Hematopoietic multipotent progenitor cell treated with erythropoietin and hydrocortisone succinate and interleukin-3 and kit ligand, for 15 days (in vitro differentiated cells): ENCODE data around the gene OR4D1.

Source experiments
- DNase-seq: peaks from one replicate; pipeline ENCODE4 v3.0.0-alpha.2; 2015; ENCODE audit warnings: low spot score

The OR4D1 gene

DNA sequence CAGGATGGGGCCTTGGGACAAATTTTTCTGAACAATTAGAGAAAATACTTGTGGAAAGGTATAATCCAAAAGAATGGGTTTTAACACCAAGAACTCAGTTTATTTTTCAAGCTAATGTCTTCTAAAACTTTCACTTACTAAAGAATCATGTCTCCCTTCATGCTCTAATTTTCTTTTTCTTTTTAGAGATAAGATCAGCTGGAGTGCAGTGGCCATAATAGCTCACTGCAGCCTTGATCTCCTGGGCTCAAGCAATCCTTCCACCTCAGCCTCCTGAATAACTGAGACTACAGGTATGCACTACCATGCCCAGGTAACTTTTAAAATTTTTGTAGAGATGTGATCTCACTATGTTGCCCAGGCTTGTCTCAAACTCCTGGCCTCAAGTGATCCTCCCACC, 5.5 kb downstream of the OR4D1 start:
- DNase-seq = no peak

DNA sequence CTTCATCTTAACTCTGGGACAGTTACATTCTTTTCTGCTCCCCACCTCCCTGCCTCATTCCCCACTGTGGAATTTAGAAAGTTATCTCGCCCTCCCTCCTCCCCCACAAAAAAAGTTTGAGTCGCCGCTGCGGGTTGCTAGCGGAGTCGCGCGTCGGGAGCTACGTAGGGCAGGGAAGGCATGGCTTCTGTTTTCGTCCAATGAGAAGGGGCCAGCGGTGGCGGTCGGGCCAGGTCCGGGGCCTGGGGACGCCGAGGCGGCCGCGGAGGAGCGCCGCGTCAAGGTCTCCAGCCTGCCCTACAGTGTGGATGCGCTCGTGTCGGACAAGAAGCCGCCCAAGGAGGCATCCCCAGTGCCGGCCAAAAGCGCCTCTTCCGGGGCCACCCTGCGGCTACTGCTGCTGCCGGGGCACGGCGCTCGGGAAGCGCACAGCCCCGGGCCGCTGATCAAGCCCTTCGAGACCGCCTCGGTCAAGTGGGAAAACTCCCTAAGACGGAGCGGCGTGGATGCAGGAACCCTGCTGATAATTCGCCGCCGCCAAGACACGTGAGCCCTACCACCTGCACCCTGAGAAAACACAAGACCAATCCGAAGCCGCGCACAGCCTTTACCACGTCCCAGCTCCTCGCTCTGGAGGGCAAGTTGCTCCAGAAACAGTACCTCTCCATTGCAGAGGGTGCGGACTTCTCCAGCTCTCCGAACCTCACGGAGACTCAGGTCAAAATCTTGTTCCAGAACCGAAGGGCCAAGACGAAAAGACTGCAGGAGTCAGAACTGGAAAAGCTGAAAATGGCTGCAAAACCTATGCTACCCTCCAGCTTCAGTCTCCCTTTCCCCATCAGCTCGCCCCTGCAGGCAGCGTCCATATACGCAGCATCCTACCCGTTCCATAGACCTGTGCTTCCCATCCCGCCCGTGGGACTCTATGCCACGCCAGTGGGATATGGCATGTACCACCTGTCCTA, 8.9 kb downstream of the OR4D1 start:
- no peak for DNase-seq

DNA sequence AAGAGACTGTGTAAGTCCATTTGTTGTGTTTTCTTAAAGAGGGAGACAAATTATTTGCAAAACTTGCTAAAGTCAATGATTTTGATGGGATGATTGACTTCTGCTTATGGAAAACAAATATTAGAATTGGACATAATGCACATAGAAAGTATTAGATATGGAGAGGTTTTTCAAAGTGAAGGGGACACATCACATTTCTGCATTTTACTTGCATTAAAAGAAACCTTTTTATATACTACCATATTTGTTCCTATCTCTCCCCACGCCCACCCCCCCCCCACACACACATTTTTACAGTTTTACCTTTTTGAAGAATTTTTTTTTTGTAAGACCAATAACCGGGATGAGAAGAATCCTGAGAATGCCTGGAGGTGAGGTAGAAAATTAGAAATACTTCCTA, 10.0 kb downstream of the OR4D1 start:
- DNase-seq = no peak

DNA sequence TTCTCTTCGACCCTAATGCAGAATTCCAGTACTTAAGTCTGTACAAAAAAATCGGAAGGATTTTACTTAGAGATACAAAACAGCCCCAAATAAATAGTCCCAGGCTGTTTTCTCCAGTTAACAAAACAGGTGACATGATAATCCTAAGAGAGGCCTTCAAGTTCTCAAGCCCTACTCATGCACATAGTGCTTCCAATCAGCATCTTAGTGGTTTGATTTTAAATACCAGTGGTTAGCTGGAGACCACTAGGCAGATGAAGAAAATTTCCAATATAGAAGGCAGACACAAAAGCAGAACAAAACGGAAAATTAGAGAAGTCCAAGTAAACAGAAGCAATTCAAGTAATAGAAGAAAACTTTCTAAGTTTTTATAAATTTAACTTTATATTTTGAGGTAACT, 13.4 kb downstream of the OR4D1 start:
- DNase-seq = no peak

DNA sequence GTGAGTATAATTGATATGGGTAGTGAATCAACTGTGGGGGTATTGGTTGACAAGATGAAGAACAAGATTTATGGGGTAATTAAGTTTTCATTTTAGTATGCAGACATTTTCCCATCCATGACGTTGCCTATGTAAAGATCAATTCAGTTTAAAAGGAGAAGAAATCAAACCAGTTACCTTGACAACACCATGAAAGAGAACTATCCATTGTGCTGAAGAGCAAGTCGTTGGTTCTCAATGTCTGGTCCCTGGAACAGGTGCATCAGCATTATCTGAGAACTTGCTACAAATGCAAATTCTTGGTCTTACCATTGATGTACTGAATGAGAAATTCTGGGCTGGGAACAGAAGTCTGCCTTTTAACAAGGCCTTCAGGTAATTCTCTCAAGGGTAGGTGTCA, 17.8 kb downstream of the OR4D1 start:
- no peak for DNase-seq

DNA sequence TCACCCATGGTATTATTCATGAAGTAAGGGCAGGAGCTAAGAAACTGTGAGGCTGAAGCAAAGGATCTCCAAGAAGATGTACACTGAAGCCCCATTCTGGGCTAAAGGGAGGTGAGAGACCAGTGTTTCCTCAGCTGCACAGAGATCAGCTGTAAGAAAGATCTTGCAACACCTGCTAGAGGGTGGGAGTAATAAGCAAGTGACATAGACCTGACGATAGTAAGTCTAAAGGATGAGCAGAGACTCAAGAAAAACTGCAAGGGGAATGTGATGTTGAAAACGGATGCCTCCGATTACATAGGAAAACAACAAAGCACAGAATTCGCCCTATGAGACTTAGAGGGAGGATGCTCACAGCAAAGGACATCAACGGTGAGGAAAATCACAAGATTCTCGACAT, 18.5 kb downstream of the OR4D1 start, which contains the start of gene OR4D2:
Gene OR4D2 (plus strand): TSS at position 301 of the 400 bp plus-strand sequence. CDS start 2,674 bp downstream, outside the sequence.
- DNase-seq = no peak

DNA sequence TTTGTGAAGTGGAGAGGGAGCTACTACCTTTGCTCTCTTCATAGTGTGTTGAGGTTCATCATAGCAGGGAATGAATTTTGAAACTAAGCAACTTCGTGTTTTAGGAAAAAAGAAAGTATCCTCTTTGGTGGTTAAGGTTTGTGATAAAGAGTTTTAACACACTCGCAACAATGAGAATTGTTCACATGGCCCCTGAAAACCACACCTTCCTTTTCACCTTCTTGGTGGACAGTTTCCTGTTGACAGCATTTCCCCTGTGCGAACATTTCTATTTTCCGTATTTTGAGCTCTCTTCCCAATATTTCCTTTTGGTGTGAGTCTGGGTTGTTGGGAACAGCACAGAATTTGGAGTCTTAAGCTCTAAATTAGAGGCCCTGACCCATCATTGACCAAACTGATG, 22.4 kb downstream of the OR4D1 start:
- DNase-seq = no peak

DNA sequence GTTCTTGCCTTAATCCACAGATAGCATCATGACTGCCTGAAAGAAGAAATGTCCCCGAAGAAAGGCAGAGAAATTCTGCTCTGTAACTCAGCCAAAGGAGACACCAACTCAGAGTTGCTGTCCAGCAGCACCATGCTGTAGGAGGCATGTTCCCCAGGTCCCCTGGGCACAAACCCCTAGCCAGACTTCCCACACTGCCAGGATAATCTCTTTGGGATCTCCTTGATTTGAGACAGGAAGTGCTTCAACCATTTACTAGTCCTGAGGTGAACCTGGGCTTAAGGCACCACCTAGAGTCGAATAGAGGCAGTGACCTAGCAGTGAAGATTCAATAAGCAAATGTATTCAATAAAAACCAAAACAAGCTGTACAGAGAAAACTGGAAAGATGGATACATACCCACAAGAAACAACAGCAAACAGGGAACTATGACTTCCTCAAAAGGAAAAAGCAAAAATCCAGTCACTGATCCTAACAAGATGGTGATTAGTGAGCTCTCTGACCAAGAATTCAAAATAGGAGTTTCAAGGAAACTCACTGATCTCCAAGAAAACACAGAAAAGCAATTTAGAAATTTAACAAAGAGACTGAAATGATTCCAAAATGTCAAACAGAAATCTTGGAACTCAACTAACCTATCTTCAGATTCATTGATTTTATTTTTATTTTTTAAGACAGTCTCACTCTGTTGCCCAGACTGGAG, 24.3 kb downstream of the OR4D1 start:
- DNase-seq = no peak

DNA sequence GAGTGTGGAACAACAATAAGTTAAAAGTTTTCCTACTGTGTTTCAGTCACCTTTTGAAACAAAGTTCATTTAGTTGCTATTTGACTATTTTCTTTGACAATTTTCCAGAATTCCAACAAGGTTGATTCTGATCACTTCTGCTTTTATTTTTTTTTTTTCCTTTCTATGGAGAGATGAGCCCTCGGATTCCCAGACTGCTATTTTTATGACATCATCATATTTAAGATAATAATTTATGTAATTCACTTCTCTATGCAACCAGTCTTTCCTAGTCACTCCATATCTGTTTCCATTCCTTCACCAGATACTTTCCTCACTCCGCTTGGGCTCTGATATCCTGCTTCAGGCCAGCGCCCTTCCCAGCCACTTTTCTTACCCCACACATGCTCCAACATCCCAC, 26.7 kb downstream of the OR4D1 start:
- no peak for DNase-seq

DNA sequence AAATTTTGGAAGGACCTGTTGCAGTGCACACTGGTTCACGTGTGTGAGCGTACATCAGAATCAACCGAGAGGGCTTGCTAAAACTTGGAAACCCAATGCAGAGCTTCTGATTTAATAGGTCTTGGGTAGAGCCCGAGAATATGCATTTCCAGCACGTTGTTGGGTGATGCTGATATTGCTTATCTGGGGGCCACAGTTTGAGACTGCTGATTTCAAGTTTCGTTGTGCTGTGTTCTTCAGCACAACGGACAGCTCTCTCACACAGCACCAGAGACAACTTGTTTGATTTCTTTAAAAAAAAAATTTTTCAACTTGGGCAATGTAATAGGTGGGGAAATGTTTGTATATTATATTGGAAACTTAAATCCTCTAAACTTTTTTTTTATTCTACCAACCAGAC, 28.0 kb downstream of the OR4D1 start:
- DNase-seq = no peak

DNA sequence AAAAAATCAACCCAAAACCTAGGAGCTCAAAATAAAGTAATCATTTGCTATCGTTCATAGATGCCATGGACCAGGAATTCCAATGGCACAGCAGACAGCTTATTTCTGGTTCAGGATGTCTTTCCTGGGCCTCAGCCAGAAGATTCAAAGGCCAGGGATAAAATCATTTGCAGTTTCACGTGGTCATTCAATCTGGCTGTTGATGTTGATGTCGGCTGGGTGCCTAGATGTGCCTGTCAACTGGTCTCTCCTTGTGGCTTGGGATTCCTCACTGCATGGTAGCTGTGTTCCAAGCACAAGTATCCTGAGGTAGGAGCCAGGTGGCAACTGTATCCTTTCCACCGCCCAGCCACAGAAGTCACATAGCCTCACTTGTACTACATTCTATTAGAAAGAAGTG, 33.6 kb downstream of the OR4D1 start:
- DNase-seq = no peak

DNA sequence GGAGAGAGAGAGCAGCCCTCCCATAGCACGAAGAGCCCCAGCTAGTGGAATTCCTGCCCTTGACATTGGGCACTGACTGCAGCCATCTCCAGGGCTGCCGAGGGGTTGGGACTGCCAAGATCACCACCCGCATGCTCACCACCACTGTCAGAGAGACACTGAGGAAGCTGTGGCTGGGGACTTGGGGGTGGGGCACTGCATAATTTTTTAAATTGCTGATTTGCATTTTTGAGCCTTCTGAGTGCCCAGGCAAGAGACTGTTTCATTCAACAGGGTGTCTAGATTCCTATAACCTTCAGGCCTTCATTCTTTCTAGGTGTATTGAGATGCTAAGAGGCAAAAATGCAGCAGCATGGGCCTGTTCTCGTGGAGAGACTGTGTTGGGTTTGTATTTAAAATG, 35.3 kb downstream of the OR4D1 start:
- DNase-seq = no peak

DNA sequence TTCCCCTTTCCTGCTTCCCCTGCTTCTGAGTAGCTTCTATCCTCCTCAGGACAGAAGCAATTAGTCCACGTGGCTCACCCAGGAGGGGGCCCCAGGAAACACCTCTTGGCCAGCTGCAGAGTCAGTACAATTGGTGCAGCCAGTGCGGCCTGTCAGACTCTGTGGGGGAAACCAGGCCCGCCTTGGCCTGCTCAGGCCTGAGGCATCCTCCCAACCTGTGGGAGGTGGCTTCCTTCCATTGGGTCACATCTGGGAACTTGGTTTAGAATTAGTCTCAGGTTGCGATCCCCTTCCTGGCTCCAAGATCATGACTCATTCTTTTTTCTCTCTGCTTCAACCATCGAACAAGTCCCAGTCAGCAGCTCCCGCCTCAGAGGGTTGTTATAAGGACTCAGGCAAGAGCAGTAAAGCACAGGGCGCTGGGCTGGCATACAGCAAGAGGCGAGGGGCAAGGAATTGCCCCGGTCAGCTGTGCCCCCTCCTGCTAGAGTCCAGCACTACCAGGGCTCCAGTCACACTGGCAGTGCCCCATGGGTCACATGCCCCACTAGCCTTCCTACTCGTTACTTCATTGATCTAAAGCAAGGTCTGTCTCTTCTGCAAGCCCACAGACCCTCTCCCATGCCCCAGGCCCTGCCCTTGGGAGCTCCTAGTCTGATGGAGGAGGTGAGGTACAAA, 36.3 kb downstream of the OR4D1 start:
- DNase-seq = no peak

DNA sequence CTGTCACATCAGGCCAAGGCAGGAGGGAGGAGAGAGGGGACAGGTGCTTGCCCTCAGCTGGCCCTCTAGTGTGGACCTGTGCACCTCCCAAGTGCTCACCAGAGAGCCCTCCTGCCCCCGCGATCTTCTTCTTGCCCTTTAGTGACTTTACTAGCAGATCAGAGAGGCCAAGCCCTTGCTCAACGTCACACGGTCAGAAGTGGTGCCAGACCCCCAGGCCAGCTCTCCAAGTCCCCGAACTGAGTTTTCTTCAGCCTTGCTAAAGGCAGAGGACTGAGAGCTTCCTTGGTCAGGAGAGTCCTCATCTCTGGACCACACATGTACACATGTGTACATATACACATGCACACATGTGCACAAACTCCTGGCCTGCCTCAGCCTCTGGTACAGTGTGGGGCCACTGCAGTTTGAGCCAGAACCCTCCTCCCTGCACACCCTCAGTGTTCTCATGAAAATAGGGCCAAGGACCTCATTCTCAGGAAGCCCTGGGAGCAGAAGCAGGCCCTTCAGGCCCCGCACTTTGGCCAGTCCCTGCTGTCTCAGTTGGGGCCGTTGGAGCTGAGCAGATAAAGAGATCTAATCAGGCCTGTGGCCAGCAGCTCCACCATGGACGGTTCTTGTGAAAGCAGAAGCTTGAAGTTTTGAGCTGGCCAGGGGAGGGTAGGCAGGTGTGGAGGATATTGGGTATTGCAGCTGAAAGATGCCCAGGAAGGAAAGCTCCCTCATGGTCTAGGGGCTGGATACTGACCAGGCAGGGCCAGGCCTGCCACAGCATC, 37.0 kb downstream of the OR4D1 start:
- no peak for DNase-seq

DNA sequence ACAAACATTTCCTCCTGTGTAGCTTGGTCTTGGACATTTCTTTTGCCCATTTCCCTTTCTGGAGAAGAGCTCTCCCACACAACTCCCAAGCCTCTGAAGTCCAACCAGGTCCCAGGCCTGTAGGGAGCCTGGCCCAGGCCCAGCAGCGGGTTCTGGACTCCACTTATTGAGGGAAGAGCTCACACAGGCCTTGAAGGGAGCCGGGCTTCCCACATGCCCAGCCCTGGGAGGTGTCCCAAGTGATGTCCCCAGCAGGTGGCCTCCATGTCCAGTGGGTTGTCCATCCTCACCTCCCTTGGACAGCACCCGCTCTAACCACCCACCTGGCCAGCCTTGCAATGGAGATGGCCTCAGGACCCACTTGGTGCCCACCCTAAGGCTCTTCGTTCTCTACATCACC, 38.4 kb downstream of the OR4D1 start:
- no peak for DNase-seq

DNA sequence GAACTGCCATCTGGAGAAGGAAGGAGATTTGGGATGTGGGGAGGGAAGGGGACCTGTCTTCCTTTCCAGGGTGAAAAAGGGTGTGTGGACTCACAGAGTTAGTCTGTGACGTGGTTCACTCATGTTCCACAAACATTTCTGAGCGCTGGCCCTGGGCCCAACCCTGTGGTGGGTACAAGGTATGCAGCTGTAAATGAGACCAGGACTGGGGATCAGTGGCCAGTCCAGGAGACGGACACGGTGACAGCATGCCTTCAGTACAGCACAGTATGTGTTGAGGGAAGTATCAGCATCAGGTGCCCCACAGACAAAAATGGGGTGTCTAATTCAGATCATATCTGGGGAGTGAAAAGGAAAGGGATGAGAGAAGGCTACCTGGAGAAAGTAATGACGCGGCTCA, 38.9 kb downstream of the OR4D1 start:
- no peak for DNase-seq

DNA sequence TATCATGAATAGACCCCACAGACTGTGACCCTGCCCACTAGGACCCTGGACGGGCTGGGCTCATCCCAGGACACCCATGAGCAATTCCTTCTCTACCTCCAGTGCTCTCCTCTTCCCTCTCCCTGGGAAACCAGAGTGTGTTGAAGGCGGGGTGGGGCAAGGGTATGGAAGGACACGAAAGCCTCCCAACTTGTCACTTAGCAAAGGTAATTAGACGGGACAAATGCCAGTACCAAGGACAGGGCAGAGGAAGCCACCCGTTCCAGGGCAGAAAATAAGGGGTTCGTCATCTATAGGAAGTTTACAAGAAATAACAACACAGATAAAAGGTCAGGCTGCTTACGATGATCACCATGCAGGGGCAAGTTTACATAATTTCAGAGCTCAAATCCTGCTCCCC, 39.5 kb downstream of the OR4D1 start:
- no peak for DNase-seq

DNA sequence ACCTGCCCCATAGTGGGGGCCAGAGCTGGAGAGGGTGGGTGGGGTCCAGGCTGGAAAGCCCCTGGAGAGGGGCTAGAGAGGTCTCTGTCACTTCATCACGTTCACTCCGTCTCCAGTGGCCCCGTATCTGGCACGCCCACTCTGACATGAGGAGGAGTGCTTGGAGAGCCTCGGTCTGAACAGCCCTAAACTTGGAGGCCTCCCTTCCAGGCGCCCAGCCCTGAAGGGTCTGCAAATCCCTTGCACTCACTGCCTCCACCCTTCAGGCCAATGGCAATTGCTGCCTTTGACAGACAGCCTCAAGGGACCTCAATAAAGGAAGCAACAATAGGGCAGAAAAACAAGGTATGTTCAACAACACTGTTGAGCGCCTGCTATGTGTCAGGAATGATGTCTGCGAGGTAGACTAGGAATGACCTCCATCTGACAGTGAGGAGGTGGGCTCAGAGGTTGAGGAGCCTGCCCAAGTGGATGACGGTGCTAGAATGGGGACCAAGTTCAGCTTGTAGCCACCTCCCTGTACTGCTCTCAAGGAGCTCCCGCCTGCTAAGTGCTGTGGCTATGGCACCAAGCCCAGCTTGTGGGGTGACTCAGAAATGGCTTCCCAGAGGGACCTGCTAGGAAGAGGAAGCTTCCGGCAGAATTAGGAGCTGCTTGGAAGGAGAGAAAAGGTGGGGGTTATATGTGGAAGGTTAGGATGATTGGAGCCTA, 41.4 kb downstream of the OR4D1 start:
- no peak for DNase-seq

DNA sequence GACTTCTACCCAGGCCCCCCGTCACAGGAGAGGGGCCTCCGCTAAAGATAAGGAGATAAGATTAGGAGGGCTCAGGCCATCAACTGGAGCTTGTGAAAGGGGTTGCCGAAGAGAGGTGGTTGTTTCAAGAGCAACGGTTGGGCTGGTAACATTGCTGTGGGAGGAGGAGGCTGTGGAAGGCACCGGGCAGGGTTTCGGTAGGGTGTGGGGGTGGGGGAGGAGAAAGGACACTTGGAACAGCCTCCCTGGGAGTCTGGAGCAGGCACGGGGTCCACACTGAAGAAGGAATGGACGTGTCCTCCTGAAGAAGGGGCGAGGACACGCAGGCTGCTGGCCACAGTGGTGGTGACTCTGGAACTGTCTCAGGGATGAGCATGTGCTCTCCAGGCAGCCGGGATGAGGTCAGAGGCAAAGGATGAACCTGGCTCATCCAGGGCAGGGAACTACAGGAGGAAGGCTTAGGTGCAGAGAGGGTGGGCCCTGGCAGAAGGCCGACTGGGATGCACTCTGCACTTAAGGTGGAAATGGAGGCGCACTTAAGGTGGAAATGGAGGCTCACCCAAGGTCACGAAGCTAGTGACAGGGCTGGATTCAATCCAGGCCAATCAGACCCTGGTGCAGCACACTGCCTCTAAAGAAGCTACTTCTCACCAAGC, 43.2 kb downstream of the OR4D1 start:
- DNase-seq = no peak

DNA sequence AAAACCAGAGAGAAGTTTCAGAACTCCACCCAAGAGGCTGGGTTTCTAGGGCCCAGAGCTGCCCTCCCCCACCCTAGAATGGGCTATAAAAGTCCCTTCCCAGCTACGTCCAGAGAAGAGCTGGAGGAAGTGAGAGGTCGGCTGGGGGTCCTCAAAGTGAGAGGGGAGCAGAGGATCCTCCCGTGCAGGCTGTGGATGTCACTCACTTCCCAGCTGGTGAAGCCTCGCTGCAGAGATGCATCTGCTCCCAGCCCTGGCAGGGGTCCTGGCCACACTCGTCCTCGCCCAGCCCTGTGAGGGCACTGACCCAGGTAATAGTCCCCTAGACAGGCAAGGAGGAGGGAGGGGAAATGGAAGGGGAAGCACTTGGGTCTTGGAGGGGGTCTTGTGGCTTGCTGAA, 44.4 kb downstream of the OR4D1 start, which contains the start of gene EPX:
Gene EPX (plus strand): TSS at position 115 of the 400 bp plus-strand sequence. CDS start 121 bp downstream, at position 236.
- DNase-seq = no peak
